ENCODE measurements around the gene HNF4A.

HNF4A gene

GRCh38 chr20:44415833-44416715, 60.6 kb downstream of the HNF4A start:
- Histone ChIP-seq H3K4me2 (ENCODE audit: insufficient read depth, low read length, poor library complexity, severe bottlenecking) (no peak overlapping the region), H3K4me3 (ENCODE audit: low read length in 2 of 2) (no peak overlapping the region), H3K23ac (ENCODE audit: low read depth, low read length, poor library complexity) (no peak overlapping the region), H3K79me1 (ENCODE audit: low read depth, low read length) (no peaks in the 10 kb centered on the region), H3K4me1 (ENCODE audit: control insufficient read depth in 2 of 2, insufficient read depth in 1 of 2, low read depth in 1 of 2, low read length in 2 of 2) (no peaks in the 10 kb centered on the region), H3K9ac (ENCODE audit: low read depth, low read length, poor library complexity) (no peak overlapping the region), H2AK5ac (ENCODE audit: low read depth, low read length) (no peak overlapping the region), H3K9me3 (replicated peaks in 1 of 2; ENCODE audit: control insufficient read depth in 2 of 2, insufficient read depth in 1 of 2, low read depth in 1 of 2, low read length in 2 of 2) (peaks cover 0 to 2% of the 10 kb centered on the region in 2 donors), H3K18ac (ENCODE audit: low read length) (no peak overlapping the region), H4K8ac (ENCODE audit: low read depth, low read length) (no peak overlapping the region), H3K14ac (ENCODE audit: low read length) (no peak overlapping the region), H3K36me3 (replicated peaks in 1 of 2; ENCODE audit: control insufficient read depth in 2 of 2, insufficient read depth in 2 of 2, low read length in 2 of 2) (no peaks in the 10 kb centered on the region), H3K4ac (ENCODE audit: low read length) (no peak overlapping the region), H2BK120ac (ENCODE audit: low read depth, low read length) (no peak overlapping the region), H2BK15ac (ENCODE audit: low read length) (no peak overlapping the region), H2BK12ac (ENCODE audit: low read length) (no peak overlapping the region), H2BK5ac (ENCODE audit: low read length) (no peak overlapping the region), H3K27me3 (ENCODE audit: control insufficient read depth in 3 of 3, insufficient read depth in 3 of 3, low read depth in 1 of 3, low read length in 3 of 3) (peaks cover 0 to 41% (median 0%) of the 10 kb centered on the region in 3 experiments), H4K91ac (ENCODE audit: low read depth, low read length, poor library complexity) (no peak overlapping the region), H2AFZ (ENCODE audit: low read length) (no peak overlapping the region), H3K27ac (replicated peaks; ENCODE audit: low read length) (no peak overlapping the region)
- no CpG with 5 or more reads among the region's 13 CpGs for WGBS, 2 donors (ENCODE audit: extremely low coverage in 2 of 2, insufficient read length in 2 of 2, insufficient replicate concordance in 1 of 2)
- DNase-seq (ENCODE audit: low spot score) = no peak

- WGBS, 2 donors (ENCODE audit: extremely low coverage in 2 of 2, insufficient read length in 2 of 2, insufficient replicate concordance in 1 of 2) = no CpG with 5 or more reads among the region's 13 CpGs
Observed at GRCh38 chr20:44418069-44418905, 62.8 kb downstream of the HNF4A start.

GRCh38 chr20:44419131-44419844, 63.8 kb downstream of the HNF4A start:
- no peak for DNase-seq (ENCODE audit: low spot score)
- Histone ChIP-seq H2BK120ac (ENCODE audit: low read depth, low read length) (no peak overlapping the region), H4K91ac (ENCODE audit: low read depth, low read length, poor library complexity) (no peak overlapping the region), H3K4me2 (ENCODE audit: insufficient read depth, low read length, poor library complexity, severe bottlenecking) (no peak overlapping the region), H2BK15ac (ENCODE audit: low read length) (no peak overlapping the region), H3K36me3 (replicated peaks in 1 of 2; ENCODE audit: control insufficient read depth in 2 of 2, insufficient read depth in 2 of 2, low read length in 2 of 2) (no peaks in the 10 kb centered on the region), H3K9me3 (replicated peaks in 1 of 2; ENCODE audit: control insufficient read depth in 2 of 2, insufficient read depth in 1 of 2, low read depth in 1 of 2, low read length in 2 of 2) (peaks cover 0 to 2% of the 10 kb centered on the region in 2 donors), H2BK12ac (ENCODE audit: low read length) (no peak overlapping the region), H3K9ac (ENCODE audit: low read depth, low read length, poor library complexity) (peak overlapping the region; percentile 3), H4K8ac (ENCODE audit: low read depth, low read length) (no peak overlapping the region), H3K4ac (ENCODE audit: low read length) (no peak overlapping the region), H3K18ac (ENCODE audit: low read length) (no peak overlapping the region), H3K79me1 (ENCODE audit: low read depth, low read length) (no peaks in the 10 kb centered on the region), H3K4me1 (ENCODE audit: control insufficient read depth in 2 of 2, insufficient read depth in 1 of 2, low read depth in 1 of 2, low read length in 2 of 2) (no peaks in the 10 kb centered on the region), H3K27ac (replicated peaks; ENCODE audit: low read length) (no peak overlapping the region), H2BK5ac (ENCODE audit: low read length) (no peak overlapping the region), H3K4me3 (ENCODE audit: low read length in 2 of 2) (no peak overlapping the region), H3K23ac (ENCODE audit: low read depth, low read length, poor library complexity) (no peak overlapping the region), H2AFZ (ENCODE audit: low read length) (no peak overlapping the region), H2AK5ac (ENCODE audit: low read depth, low read length) (no peak overlapping the region), H3K14ac (ENCODE audit: low read length) (no peak overlapping the region), H3K27me3 (ENCODE audit: control insufficient read depth in 3 of 3, insufficient read depth in 3 of 3, low read depth in 1 of 3, low read length in 3 of 3) (peaks cover 0 to 21% (median 0%) of the 10 kb centered on the region in 3 experiments)
- no CpG with 5 or more reads among the region's 13 CpGs for WGBS, 2 donors (ENCODE audit: extremely low coverage in 2 of 2, insufficient read length in 2 of 2, insufficient replicate concordance in 1 of 2)

More at GRCh38 chr20:44418069-44418905, 62.8 kb downstream of the HNF4A start:
- H3K4ac ChIP-seq (ENCODE audit: low read length) = no peak overlapping the region
- no peak overlapping the region for H3K4me3 ChIP-seq (ENCODE audit: low read length in 2 of 2)
- H2BK12ac ChIP-seq (ENCODE audit: low read length) = no peak overlapping the region
- no peak overlapping the region for H3K9ac ChIP-seq (ENCODE audit: low read depth, low read length, poor library complexity)
- H3K27ac ChIP-seq (replicated peaks; ENCODE audit: low read length) = no peak overlapping the region
- no peak for DNase-seq (ENCODE audit: low spot score)
- no peaks in the 10 kb centered on the region for H3K4me1 ChIP-seq (ENCODE audit: control insufficient read depth in 2 of 2, insufficient read depth in 1 of 2, low read depth in 1 of 2, low read length in 2 of 2)
- no peak overlapping the region for H2AK5ac ChIP-seq (ENCODE audit: low read depth, low read length)
- no peak overlapping the region for H2BK15ac ChIP-seq (ENCODE audit: low read length)
- H3K4me2 ChIP-seq (ENCODE audit: insufficient read depth, low read length, poor library complexity, severe bottlenecking) = no peak overlapping the region
- H2AFZ ChIP-seq (ENCODE audit: low read length) = no peak overlapping the region
- no peak overlapping the region for H2BK5ac ChIP-seq (ENCODE audit: low read length)
- H3K18ac ChIP-seq (ENCODE audit: low read length) = peak overlapping the region; percentile 72
- no peaks in the 10 kb centered on the region for H3K36me3 ChIP-seq (replicated peaks in 1 of 2; ENCODE audit: control insufficient read depth in 2 of 2, insufficient read depth in 2 of 2, low read length in 2 of 2)
- H3K27me3 ChIP-seq (ENCODE audit: control insufficient read depth in 3 of 3, insufficient read depth in 3 of 3, low read depth in 1 of 3, low read length in 3 of 3) = peaks cover 0 to 21% (median 0%) of the 10 kb centered on the region in 3 experiments
- no peak overlapping the region for H3K14ac ChIP-seq (ENCODE audit: low read length)
- H4K91ac ChIP-seq (ENCODE audit: low read depth, low read length, poor library complexity) = no peak overlapping the region
- peaks cover 0 to 2% of the 10 kb centered on the region in 2 donors for H3K9me3 ChIP-seq (replicated peaks in 1 of 2; ENCODE audit: control insufficient read depth in 2 of 2, insufficient read depth in 1 of 2, low read depth in 1 of 2, low read length in 2 of 2)
- H3K79me1 ChIP-seq (ENCODE audit: low read depth, low read length) = no peaks in the 10 kb centered on the region
- H3K23ac ChIP-seq (ENCODE audit: low read depth, low read length, poor library complexity) = no peak overlapping the region
- H4K8ac ChIP-seq (ENCODE audit: low read depth, low read length) = no peak overlapping the region
- H2BK120ac ChIP-seq (ENCODE audit: low read depth, low read length) = no peak overlapping the region

Data from neuronal stem cell (in vitro differentiated cells).